ENCODE results near the gene CRTAP.

Gene CRTAP

GRCh38 chr3:33095436-33095835 is 18.4 kb upstream of the CRTAP start:
- TF ChIP-seq, protein P1, sequence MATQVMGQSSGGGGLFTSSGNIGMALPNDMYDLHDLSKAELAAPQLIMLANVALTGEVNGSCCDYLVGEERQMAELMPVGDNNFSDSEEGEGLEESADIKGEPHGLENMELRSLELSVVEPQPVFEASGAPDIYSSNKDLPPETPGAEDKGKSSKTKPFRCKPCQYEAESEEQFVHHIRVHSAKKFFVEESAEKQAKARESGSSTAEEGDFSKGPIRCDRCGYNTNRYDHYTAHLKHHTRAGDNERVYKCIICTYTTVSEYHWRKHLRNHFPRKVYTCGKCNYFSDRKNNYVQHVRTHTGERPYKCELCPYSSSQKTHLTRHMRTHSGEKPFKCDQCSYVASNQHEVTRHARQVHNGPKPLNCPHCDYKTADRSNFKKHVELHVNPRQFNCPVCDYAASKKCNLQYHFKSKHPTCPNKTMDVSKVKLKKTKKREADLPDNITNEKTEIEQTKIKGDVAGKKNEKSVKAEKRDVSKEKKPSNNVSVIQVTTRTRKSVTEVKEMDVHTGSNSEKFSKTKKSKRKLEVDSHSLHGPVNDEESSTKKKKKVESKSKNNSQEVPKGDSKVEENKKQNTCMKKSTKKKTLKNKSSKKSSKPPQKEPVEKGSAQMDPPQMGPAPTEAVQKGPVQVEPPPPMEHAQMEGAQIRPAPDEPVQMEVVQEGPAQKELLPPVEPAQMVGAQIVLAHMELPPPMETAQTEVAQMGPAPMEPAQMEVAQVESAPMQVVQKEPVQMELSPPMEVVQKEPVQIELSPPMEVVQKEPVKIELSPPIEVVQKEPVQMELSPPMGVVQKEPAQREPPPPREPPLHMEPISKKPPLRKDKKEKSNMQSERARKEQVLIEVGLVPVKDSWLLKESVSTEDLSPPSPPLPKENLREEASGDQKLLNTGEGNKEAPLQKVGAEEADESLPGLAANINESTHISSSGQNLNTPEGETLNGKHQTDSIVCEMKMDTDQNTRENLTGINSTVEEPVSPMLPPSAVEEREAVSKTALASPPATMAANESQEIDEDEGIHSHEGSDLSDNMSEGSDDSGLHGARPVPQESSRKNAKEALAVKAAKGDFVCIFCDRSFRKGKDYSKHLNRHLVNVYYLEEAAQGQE (IDR thresholded peaks at IDR 0.05; ENCODE audit: insufficient replicate concordance, low read depth), result no peak
- no peak for TF ChIP-seq SPI1 (IDR thresholded peaks at IDR 0.05; ENCODE audit: borderline replicate concordance, low read depth)
- no peak for TF ChIP-seq GABPA (IDR thresholded peaks at IDR 0.05; ENCODE audit: low read depth)
- TF ChIP-seq, protein P2, sequence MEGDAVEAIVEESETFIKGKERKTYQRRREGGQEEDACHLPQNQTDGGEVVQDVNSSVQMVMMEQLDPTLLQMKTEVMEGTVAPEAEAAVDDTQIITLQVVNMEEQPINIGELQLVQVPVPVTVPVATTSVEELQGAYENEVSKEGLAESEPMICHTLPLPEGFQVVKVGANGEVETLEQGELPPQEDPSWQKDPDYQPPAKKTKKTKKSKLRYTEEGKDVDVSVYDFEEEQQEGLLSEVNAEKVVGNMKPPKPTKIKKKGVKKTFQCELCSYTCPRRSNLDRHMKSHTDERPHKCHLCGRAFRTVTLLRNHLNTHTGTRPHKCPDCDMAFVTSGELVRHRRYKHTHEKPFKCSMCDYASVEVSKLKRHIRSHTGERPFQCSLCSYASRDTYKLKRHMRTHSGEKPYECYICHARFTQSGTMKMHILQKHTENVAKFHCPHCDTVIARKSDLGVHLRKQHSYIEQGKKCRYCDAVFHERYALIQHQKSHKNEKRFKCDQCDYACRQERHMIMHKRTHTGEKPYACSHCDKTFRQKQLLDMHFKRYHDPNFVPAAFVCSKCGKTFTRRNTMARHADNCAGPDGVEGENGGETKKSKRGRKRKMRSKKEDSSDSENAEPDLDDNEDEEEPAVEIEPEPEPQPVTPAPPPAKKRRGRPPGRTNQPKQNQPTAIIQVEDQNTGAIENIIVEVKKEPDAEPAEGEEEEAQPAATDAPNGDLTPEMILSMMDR (IDR thresholded peaks at IDR 0.05; ENCODE audit: insufficient read depth, low read length), result no peak
- no peak for TF ChIP-seq POLR2AphosphoS5 (IDR thresholded peaks at IDR 0.05; ENCODE audit: low read depth)

GRCh38 chr3:33096093-33096868 is 17.5 kb upstream of the CRTAP start:
- H3K27ac ChIP-seq (replicated peaks), result peak overlapping the region; percentile 98

More at GRCh38 chr3:33095436-33095835, 18.4 kb upstream of the CRTAP start:
- H3K27ac ChIP-seq (replicated peaks), result no peak overlapping the region
- no peak for DNase-seq (ENCODE audit: low read depth in 1 of 2, low spot score in 1 of 2)
- H3K27me3 ChIP-seq (ENCODE audit: insufficient read depth, poor library complexity, severe bottlenecking), result no peaks in the 10 kb centered on the region
- peak overlapping the region; percentile 79 for H3K4me3 ChIP-seq (replicated peaks; ENCODE audit: insufficient read depth, low read length)

DNA sequence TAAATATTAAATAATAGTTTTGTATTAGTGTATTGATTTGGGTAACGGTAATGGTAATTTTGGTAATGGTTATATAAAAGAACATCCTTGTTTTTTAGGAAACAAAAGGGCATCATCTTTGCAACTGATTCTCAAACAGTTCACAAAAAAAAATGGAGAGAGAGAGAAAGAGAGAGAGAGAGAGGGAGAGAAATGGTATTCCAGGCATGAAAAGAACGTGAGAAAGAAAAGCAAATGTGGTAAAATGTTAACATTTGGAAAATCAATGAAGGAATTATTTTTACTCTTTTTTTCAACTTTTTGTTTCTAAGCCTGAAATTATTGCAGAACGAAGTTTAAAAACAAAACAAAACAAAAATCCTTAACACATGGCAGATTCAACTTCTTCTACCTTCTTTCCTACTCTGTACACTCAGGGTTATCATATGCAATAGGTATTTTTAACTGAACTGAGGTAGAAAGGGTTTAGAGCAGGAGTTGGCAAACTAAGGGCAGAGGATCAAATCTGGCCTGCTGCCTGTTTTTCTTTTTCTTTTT is 14.6 kb upstream of the CRTAP start:
- Histone ChIP-seq H3K27ac (replicated peaks) (no peak overlapping the region), H3K4me3 (replicated peaks; ENCODE audit: insufficient read depth, low read length) (no peak overlapping the region), H3K27me3 (ENCODE audit: insufficient read depth, poor library complexity, severe bottlenecking) (no peaks in the 10 kb centered on the region)
- no peak for DNase-seq (ENCODE audit: low read depth in 1 of 2, low spot score in 1 of 2)
- TF ChIP-seq GABPA (IDR thresholded peaks at IDR 0.05; ENCODE audit: low read depth), result no peak
- no peak for TF ChIP-seq POLR2AphosphoS5 (IDR thresholded peaks at IDR 0.05; ENCODE audit: low read depth)
- TF ChIP-seq, protein P2 (IDR thresholded peaks at IDR 0.05; ENCODE audit: insufficient read depth, low read length), result no peak
- TF ChIP-seq, protein P1 (IDR thresholded peaks at IDR 0.05; ENCODE audit: insufficient replicate concordance, low read depth), result no peak
- no peak for TF ChIP-seq SPI1 (IDR thresholded peaks at IDR 0.05; ENCODE audit: borderline replicate concordance, low read depth)

More at GRCh38 chr3:33096093-33096868, 17.5 kb upstream of the CRTAP start:
- no peaks in the 10 kb centered on the region for H3K27me3 ChIP-seq (ENCODE audit: insufficient read depth, poor library complexity, severe bottlenecking)
- TF ChIP-seq SPI1 (IDR thresholded peaks at IDR 0.05; ENCODE audit: borderline replicate concordance, low read depth), result peak; percentile 84
- TF ChIP-seq GABPA (IDR thresholded peaks at IDR 0.05; ENCODE audit: low read depth), result peak; percentile 56
- TF ChIP-seq, protein P2 (IDR thresholded peaks at IDR 0.05; ENCODE audit: insufficient read depth, low read length), result no peak
- no peak; the same call in 1 of the 2 replicates for TF ChIP-seq POLR2AphosphoS5 (IDR thresholded peaks at IDR 0.05; ENCODE audit: low read depth)
- TF ChIP-seq, protein P1 (IDR thresholded peaks at IDR 0.05; ENCODE audit: insufficient replicate concordance, low read depth), result peak; percentile 14
- peak; percentile 62 to 74 for DNase-seq (ENCODE audit: low read depth in 1 of 2, low spot score in 1 of 2)
- peak overlapping the region; percentile 79 for H3K4me3 ChIP-seq (replicated peaks; ENCODE audit: insufficient read depth, low read length)
